ENCODE data around the gene EXOC1L. TPM values are rescaled to one million over a fixed set of nuclear protein-coding genes. Genes with fewer than 3 reads are reported as not detected.

Gene EXOC1L
- total and polyA plus RNA-seq, 8 donors = not detected

DNA sequence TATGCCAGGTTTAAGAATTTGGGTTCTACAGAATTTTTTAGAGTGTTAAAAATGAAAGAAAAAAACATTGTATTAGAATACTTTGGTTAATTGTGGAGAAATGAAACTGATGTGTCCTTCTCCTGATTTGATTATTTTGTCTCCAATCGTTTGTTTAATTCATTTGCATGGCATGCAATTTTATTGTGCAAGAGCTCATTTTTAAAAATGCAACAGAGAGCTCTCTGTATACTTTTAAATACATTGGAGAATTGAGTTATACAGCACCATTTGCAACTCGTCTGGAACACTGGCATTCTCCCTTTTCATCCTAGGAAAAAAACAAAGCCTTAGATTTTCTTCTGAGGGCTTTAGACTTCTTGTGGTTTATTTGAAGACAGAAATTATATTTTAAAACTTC lies 689 bp downstream of the EXOC1L start:
- Histone ChIP-seq H3K27ac (no peak overlapping the region), H3K36me3 (no peaks in the 10 kb centered on the region), H3K27me3 (peaks cover 0 to 5% (median 2%) of the 10 kb centered on the region in 4 donors), H3K4me1 (no peaks in the 10 kb centered on the region), H3K4me3 (no peak overlapping the region), H3K9me3 (no peaks in the 10 kb centered on the region)
- 16 to 25% methylated on average over 2 of the region's 2 CpGs for WGBS, 2 donors
- DNase-seq (no peak), FAIRE-seq (no peak), ATAC-seq (no peak)
- intact Hi-C loops (cut with DNase I) = no loop called here
- TF ChIP-seq, protein P1, sequence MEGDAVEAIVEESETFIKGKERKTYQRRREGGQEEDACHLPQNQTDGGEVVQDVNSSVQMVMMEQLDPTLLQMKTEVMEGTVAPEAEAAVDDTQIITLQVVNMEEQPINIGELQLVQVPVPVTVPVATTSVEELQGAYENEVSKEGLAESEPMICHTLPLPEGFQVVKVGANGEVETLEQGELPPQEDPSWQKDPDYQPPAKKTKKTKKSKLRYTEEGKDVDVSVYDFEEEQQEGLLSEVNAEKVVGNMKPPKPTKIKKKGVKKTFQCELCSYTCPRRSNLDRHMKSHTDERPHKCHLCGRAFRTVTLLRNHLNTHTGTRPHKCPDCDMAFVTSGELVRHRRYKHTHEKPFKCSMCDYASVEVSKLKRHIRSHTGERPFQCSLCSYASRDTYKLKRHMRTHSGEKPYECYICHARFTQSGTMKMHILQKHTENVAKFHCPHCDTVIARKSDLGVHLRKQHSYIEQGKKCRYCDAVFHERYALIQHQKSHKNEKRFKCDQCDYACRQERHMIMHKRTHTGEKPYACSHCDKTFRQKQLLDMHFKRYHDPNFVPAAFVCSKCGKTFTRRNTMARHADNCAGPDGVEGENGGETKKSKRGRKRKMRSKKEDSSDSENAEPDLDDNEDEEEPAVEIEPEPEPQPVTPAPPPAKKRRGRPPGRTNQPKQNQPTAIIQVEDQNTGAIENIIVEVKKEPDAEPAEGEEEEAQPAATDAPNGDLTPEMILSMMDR (IDR thresholded peaks at IDR 0.05) = no peak

DNA sequence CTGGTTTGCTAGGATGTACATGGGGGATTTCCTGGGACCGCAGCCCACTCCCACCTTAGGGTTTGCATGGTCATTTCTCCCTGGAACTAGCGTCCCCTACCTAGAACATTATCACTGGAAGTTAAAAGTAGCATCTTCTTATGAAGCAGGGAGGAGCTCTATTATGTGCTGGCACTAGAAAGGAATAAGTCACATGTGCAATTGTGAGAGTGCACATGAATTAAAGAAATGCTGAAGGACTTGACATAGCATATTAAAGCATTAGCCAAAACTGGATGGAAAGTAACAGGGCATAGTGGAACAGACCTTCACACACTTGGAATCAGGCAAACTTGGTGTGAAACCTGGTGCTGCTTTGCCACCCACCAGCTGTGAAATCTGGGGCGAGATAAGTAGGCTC lies 2.7 kb downstream of the EXOC1L start:
- H3K4me1 ChIP-seq = no peaks in the 10 kb centered on the region
- 63 to 76% methylated on average over 3 of the region's 3 CpGs for WGBS, 2 donors
- ATAC-seq (no peak), DNase-seq (no peak), FAIRE-seq (no peak)
- H3K9me3 ChIP-seq = no peaks in the 10 kb centered on the region
- no peak overlapping the region for H3K4me3 ChIP-seq
- TF ChIP-seq, protein P1 (IDR thresholded peaks at IDR 0.05) = no peak
- no peak overlapping the region for H3K27ac ChIP-seq
- intact Hi-C loops (cut with DNase I) = no loop called here
- H3K36me3 ChIP-seq = no peaks in the 10 kb centered on the region
- peaks cover 0 to 4% (median under 1%) of the 10 kb centered on the region in 4 donors for H3K27me3 ChIP-seq

DNA sequence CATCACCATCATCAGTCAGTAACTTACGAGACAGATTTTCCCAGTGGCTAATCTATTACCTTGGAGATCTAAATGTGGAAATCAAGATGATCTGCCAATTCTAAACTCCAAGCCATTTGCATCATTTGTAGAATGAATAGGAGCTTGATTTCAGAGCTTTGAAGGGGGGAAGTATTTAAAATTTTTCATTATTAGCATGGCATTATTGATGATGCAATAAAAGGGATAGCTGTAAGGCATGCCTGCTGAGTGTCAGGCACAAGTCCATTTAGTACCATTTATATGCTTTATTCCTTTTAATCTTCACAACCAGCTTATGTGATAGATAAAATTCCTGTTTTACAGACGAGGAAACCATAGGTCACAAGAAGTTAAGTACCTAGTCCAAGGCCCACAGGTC lies 5.3 kb downstream of the EXOC1L start:
- 31 to 40% methylated on average over 2 of the region's 2 CpGs for WGBS, 2 donors
- intact Hi-C loops (cut with DNase I) = no loop called here
- Histone ChIP-seq H3K36me3 (no peaks in the 10 kb centered on the region), H3K27ac (no peak overlapping the region), H3K9me3 (no peaks in the 10 kb centered on the region), H3K27me3 (peaks cover 0 to 4% (median 0%) of the 10 kb centered on the region in 4 donors), H3K4me1 (no peaks in the 10 kb centered on the region), H3K4me3 (no peak overlapping the region)
- ATAC-seq = no peak
- no peak for FAIRE-seq
- DNase-seq = no peak
- TF ChIP-seq, protein P1 (IDR thresholded peaks at IDR 0.05) = no peak

DNA sequence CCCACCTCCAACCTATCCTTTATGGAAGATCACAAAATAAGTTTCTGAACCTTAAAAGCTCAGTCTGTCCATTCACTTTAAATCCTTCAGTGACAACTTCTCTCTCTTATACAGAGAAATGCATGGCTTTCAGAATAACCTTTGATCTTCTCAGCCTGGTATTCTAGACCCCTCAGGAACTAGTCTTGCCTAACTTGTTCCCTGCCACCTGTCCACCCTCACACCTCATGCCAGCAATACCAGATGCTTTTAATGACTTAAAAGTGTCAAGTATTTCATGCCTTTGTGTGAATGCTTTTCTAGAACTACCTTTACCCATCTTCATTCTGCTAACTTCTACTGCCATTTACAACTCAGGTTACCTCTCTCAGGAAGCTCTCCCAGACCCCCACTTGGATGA lies 7.4 kb downstream of the EXOC1L start:
- intact Hi-C loops (cut with DNase I) = no loop called here
- no peak overlapping the region for H3K27ac ChIP-seq
- H3K36me3 ChIP-seq = no peaks in the 10 kb centered on the region
- no peak for DNase-seq
- H3K27me3 ChIP-seq = peaks cover 0 to 4% (median 0%) of the 10 kb centered on the region in 4 donors
- no peak for ATAC-seq
- no peaks in the 10 kb centered on the region for H3K4me1 ChIP-seq
- H3K9me3 ChIP-seq = no peaks in the 10 kb centered on the region
- TF ChIP-seq, protein P1 (IDR thresholded peaks at IDR 0.05) = no peak
- no peak overlapping the region for H3K4me3 ChIP-seq
- FAIRE-seq = no peak

DNA sequence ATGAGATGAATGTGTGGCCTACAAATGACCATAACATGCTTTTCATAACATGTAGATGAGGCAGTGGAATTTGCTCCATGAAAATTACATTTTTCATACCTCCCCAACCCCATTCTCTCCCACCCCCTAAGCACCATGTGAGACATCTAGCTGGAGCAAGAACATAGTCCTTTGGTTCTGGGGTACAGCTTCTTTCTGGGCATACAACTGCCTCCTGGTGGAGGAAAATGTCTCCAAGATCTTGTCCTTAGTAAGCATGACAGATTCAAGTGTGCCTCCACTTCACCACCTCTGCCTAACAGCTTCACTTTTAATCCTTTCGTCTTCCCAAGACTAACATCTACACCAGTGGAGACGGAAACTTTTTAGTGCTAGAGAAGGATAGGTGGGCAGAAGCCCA lies 8.0 kb downstream of the EXOC1L start:
- FAIRE-seq (no peak), DNase-seq (no peak), ATAC-seq (no peak)
- intact Hi-C loops (cut with DNase I) = no loop called here
- Histone ChIP-seq H3K36me3 (no peaks in the 10 kb centered on the region), H3K27me3 (peaks cover 0 to 4% (median 0%) of the 10 kb centered on the region in 4 donors), H3K9me3 (no peaks in the 10 kb centered on the region), H3K4me3 (no peak overlapping the region), H3K27ac (no peak overlapping the region), H3K4me1 (no peaks in the 10 kb centered on the region)
- WGBS, 2 donors = 48 to 66% methylated on average over 2 of the region's 2 CpGs
- TF ChIP-seq, protein P1 (IDR thresholded peaks at IDR 0.05) = no peak

Data from pancreas (tissue), 10 donors.